ENCODE results near the gene C1QTNF7. TPM values are rescaled to one million over a fixed set of nuclear protein-coding genes. Genes with fewer than 3 reads are reported as not detected.

Gene C1QTNF7
- total RNA-seq, 1 experiment from 2014 or later, result 0.04 TPM

DNA sequence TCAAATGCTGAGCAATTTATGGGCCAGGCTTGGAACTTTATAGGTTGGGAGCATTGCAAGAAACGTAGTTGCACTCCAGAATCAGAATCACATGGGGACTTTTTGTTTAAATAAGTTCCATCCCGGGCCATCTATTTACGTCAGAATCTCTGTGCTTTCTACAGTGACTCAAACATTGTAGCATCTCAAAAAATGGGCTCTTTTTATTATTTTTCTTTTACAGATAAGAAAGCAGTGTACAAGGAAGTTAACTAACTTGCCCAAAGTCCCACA is 52.0 kb downstream of the C1QTNF7 start:
- Mint-ChIP-seq H3K9me3 (no peaks in the 10 kb centered on the region; the same call in 1 of the 2 replicates), H3K27me3 (ENCODE audit: low read depth) (no peaks in the 10 kb centered on the region), H3K4me3 (peak overlapping the region; percentile 82), H3K27ac (peak overlapping the region; percentile 95), H3K36me3 (peaks cover 16% of the 10 kb centered on the region), H3K4me1 (peaks cover 13% of the 10 kb centered on the region)
- ChIA-PET POLR2A (interaction anchor here (1.0 to 1.5 kb wide), 2 partner anchors 9 to 174 kb away, joined by 4 to 6 read pairs; no protein-coding TSS in a partner anchor), CTCF (interaction anchor here (0.7 to 2.0 kb wide), 13 partner anchors 10 to 484 kb away, joined by 3 to 30 read pairs (median 6); partner anchors contain the start of genes CC2D2A and FAM200B)
- TF ChIP-seq, protein P1, sequence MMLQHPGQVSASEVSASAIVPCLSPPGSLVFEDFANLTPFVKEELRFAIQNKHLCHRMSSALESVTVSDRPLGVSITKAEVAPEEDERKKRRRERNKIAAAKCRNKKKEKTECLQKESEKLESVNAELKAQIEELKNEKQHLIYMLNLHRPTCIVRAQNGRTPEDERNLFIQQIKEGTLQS (CRISPR knock-in tag; conservative IDR thresholded peaks at IDR 0.05), result no peak
- no peak for TF ChIP-seq ZNF232 (CRISPR knock-in tag; IDR thresholded peaks at IDR 0.05)
- no peak for TF ChIP-seq ZNF416 (CRISPR knock-in tag; IDR thresholded peaks at IDR 0.05)
- no peak for ATAC-seq
- DNase-seq (ENCODE audit: low spot score), result no peak

DNA sequence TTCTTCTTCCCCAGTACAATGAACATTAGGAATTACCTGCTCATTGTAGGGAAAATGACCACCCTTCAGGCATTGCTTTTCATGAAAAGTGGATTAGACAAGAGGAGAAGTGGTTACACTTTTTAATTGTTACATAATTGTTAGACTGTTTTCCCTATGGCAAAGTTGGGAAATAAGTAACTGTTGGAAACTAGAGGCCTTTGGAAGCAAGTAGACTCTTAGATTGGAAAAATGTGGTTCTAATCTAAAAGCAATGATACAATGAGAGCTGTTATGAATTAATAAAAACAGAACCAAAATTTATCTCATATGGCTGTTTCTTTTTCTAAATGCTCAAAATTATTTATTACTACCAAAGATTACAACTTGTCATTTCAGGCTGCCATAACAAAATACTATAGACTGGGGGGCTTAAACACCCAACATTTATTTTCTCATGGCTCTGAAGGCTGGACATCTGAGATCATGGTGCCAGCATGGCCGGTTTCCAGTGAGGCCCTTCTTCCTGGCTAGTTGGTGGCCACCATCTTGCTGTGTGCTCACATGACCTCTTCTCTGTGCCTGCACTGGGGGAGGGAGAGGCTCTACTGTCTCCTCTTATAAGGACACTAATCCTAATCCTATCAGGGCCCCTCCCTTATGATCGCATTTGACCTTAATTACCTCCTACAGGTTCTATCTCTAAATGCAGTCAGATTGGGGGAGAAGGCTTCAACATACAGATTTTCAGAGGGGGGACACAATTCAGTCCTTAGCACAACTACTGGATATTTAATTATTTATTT is 54.3 kb downstream of the C1QTNF7 start:
- H3K36me3 Mint-ChIP-seq, result peaks cover 23% of the 10 kb centered on the region
- DNase-seq (ENCODE audit: low spot score) (no peak), ATAC-seq (no peak)
- peaks cover 12% of the 10 kb centered on the region for H3K9me3 Mint-ChIP-seq
- ChIA-PET POLR2A (no interaction called here), CTCF (no interaction called here)
- peaks cover 13% of the 10 kb centered on the region for H3K4me1 Mint-ChIP-seq
- no peak for TF ChIP-seq ETV6 (CRISPR knock-in tag; IDR thresholded peaks at IDR 0.05)
- TF ChIP-seq CREB1 (CRISPR knock-in tag; IDR thresholded peaks at IDR 0.05), result no peak
- no peak for TF ChIP-seq JAZF1 (CRISPR knock-in tag; IDR thresholded peaks at IDR 0.05)
- TF ChIP-seq, protein P2, sequence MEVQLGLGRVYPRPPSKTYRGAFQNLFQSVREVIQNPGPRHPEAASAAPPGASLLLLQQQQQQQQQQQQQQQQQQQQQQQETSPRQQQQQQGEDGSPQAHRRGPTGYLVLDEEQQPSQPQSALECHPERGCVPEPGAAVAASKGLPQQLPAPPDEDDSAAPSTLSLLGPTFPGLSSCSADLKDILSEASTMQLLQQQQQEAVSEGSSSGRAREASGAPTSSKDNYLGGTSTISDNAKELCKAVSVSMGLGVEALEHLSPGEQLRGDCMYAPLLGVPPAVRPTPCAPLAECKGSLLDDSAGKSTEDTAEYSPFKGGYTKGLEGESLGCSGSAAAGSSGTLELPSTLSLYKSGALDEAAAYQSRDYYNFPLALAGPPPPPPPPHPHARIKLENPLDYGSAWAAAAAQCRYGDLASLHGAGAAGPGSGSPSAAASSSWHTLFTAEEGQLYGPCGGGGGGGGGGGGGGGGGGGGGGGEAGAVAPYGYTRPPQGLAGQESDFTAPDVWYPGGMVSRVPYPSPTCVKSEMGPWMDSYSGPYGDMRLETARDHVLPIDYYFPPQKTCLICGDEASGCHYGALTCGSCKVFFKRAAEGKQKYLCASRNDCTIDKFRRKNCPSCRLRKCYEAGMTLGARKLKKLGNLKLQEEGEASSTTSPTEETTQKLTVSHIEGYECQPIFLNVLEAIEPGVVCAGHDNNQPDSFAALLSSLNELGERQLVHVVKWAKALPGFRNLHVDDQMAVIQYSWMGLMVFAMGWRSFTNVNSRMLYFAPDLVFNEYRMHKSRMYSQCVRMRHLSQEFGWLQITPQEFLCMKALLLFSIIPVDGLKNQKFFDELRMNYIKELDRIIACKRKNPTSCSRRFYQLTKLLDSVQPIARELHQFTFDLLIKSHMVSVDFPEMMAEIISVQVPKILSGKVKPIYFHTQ (CRISPR knock-in tag; IDR thresholded peaks at IDR 0.05), result no peak
- TF ChIP-seq GABPB1 (CRISPR knock-in tag; IDR thresholded peaks at IDR 0.05), result no peak
- TF ChIP-seq NR1H2 (CRISPR knock-in tag; IDR thresholded peaks at IDR 0.05), result no peak
- TF ChIP-seq, protein P3, sequence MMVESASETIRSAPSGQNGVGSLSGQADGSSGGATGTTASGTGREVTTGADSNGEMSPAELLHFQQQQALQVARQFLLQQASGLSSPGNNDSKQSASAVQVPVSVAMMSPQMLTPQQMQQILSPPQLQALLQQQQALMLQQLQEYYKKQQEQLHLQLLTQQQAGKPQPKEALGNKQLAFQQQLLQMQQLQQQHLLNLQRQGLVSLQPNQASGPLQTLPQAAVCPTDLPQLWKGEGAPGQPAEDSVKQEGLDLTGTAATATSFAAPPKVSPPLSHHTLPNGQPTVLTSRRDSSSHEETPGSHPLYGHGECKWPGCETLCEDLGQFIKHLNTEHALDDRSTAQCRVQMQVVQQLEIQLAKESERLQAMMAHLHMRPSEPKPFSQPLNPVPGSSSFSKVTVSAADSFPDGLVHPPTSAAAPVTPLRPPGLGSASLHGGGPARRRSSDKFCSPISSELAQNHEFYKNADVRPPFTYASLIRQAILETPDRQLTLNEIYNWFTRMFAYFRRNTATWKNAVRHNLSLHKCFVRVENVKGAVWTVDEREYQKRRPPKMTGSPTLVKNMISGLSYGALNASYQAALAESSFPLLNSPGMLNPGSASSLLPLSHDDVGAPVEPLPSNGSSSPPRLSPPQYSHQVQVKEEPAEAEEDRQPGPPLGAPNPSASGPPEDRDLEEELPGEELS (CRISPR knock-in tag; IDR thresholded peaks at IDR 0.05), result no peak
- no peak for TF ChIP-seq ZNF396 (CRISPR knock-in tag; IDR thresholded peaks at IDR 0.05; ENCODE audit: borderline replicate concordance)
- TF ChIP-seq, protein P4, sequence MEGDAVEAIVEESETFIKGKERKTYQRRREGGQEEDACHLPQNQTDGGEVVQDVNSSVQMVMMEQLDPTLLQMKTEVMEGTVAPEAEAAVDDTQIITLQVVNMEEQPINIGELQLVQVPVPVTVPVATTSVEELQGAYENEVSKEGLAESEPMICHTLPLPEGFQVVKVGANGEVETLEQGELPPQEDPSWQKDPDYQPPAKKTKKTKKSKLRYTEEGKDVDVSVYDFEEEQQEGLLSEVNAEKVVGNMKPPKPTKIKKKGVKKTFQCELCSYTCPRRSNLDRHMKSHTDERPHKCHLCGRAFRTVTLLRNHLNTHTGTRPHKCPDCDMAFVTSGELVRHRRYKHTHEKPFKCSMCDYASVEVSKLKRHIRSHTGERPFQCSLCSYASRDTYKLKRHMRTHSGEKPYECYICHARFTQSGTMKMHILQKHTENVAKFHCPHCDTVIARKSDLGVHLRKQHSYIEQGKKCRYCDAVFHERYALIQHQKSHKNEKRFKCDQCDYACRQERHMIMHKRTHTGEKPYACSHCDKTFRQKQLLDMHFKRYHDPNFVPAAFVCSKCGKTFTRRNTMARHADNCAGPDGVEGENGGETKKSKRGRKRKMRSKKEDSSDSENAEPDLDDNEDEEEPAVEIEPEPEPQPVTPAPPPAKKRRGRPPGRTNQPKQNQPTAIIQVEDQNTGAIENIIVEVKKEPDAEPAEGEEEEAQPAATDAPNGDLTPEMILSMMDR (IDR thresholded peaks at IDR 0.05), result no peak
- TF ChIP-seq, protein P5, sequence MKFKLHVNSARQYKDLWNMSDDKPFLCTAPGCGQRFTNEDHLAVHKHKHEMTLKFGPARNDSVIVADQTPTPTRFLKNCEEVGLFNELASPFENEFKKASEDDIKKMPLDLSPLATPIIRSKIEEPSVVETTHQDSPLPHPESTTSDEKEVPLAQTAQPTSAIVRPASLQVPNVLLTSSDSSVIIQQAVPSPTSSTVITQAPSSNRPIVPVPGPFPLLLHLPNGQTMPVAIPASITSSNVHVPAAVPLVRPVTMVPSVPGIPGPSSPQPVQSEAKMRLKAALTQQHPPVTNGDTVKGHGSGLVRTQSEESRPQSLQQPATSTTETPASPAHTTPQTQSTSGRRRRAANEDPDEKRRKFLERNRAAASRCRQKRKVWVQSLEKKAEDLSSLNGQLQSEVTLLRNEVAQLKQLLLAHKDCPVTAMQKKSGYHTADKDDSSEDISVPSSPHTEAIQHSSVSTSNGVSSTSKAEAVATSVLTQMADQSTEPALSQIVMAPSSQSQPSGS (CRISPR knock-in tag; IDR thresholded peaks at IDR 0.05; ENCODE audit: borderline replicate concordance, low read depth), result no peak
- no peak for TF ChIP-seq KAT7 (CRISPR knock-in tag; IDR thresholded peaks at IDR 0.05; ENCODE audit: borderline replicate concordance)
- no peak for TF ChIP-seq ZNF138 (CRISPR knock-in tag; conservative IDR thresholded peaks at IDR 0.05)
- H3K27me3 Mint-ChIP-seq (ENCODE audit: low read depth), result no peaks in the 10 kb centered on the region
- no peak overlapping the region for H3K27ac Mint-ChIP-seq
- H3K4me3 Mint-ChIP-seq, result no peak overlapping the region

Measured in WTC11 (cell line).